Fibroblast of peridontal ligament (primary cell): Measurements from ENCODE around the gene FAM216B.
"Not testable (repeated sequence)": the region's sequence is repeated elsewhere in the genome, so short reads cannot be mapped to it uniquely, and the experiment has no call there.

Experiments used
- DNase-seq: peaks from one replicate; pipeline ENCODE4 v3.0.0-alpha.2; 2010; ENCODE audit errors: extremely low read depth

Gene FAM216B

GRCh38 chr13:42781352-42781751 is at the start of gene FAM216B:
TSS of gene FAM216B (plus strand) at chr13:42781584. CDS start at chr13:42784068, 2,484 bp downstream.
- DNase-seq, result no peak

DNA sequence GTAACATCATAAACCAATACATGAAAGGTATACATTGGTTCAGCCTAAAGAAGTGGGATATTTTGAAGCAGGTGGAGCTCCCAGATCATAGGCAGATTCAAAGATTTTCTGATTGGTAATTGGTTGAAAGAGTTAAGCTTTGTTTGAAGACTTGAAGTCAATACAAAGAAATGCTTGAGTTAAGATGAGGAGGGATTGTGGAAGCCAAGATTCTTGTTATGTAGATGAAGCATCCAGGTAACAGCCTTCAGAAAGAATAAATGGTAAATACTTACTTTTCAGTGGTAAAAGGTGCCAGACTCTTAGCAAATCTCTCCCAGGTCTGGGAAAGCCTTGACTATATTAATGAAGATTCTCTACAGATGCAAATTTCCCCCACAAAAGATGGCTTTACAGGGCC is 49.3 kb upstream of the FAM216B start:
- no peak for DNase-seq

- DNase-seq, result peak; percentile 54
Observed at GRCh38 chr13:42733046-42733445, 48.3 kb upstream of the FAM216B start.

DNA sequence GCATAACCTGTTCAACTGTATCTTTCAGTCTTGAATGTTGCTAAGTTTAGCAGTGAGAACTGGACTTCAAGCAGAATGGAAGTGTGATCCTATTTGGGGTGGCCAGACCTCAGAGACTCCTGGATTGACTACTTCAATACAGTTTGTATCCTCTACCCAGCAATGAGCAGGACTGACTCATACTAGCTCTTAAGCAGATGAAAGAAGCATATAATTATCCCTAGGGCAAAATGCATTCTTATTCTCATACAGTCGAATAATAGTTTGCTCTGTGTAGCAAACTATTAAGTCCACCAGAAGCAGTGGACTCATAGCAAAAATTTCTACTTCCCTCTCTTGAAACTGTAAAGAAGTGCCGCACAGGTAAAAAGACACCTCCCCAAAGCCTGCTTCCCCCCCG is 46.4 kb upstream of the FAM216B start:
- DNase-seq, result peak; percentile 49

DNA sequence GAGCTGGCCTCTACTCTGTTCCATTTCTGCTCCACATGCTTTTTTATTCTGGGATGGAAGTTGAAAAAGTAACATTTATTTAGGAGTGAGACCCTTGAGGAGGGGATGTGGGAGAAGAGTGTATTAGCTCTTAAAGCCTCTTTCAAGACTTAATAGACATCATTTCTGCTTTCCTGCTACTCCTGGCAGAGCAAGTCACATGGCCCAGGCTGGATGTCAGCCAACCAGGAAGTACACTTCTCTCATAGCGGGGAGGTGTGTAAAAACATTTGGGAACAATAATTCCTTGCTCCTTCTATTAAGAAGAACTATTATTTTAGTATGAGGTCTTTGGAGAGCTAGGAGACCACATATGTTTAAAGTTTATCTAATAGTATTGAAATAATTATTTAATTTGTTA is 40.6 kb upstream of the FAM216B start:
- DNase-seq, result no peak

DNA sequence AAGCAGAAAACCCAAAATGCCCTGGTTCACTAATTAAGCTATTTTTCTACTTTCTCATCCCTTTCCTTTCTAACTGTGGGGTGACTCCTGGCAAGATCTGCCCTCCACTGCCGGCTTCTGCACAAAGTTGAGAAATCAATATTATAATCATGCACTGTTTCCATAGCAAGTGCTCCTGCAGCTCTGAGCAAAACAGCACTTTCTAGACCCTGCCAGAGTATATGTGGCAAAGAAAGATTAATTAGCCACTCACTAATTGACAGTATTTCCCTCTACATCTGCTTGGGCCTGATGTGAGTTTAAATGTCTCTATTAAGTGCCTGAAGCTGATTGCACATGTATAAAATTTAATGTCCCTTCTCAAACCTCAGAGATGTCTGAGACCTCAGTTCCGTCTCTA is 39.5 kb upstream of the FAM216B start:
- no peak for DNase-seq

DNA sequence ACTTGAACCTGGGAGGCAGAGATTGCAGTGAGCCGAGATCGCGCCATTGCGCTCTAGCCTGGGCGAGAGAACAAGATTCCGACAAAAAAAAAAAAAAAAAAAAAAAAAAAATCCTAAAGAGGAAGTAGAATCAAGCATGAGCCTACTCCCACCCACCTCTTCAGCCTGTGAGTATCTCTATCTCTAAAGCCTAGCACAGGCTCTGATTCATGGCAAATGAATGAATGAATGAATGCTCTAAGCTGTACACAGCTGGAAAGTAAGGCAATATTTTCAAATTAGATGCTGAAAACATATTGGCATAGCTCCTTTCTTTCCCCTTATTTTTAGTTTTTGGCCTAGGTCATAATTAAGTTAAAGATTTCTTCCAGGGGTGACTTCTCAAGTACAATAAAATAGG is 35.7 kb upstream of the FAM216B start:
- no peak for DNase-seq

- no peak for DNase-seq
Observed at GRCh38 chr13:42746866-42747265, 34.5 kb upstream of the FAM216B start.

DNA sequence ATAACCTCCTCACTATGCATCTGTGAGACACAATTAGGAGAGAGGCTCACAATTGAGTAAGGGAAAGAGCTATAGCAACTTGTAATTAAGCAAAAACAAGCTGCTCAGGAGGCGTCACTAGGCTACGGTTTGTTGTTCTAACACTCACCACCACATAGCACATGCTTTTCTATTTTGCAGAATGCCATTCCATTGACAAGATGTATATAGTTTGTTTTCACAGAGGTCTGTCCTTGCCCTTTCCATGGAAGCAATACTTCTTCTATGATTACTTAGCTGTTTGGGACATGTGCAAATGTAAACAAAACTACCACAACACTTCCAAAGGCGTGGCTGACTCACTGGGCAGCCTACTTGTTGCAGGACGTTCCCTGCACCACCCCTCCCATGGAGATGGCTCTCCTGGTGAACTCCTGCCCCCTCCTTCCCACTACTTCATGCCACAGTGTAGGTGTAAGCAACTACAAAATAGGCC is 33.9 kb upstream of the FAM216B start:
- DNase-seq, result peak; percentile 99

GRCh38 chr13:42750794-42751193 is 30.6 kb upstream of the FAM216B start:
- DNase-seq, result no peak

- DNase-seq, result no peak
Observed at GRCh38 chr13:42751693-42752092, 29.7 kb upstream of the FAM216B start.

DNA sequence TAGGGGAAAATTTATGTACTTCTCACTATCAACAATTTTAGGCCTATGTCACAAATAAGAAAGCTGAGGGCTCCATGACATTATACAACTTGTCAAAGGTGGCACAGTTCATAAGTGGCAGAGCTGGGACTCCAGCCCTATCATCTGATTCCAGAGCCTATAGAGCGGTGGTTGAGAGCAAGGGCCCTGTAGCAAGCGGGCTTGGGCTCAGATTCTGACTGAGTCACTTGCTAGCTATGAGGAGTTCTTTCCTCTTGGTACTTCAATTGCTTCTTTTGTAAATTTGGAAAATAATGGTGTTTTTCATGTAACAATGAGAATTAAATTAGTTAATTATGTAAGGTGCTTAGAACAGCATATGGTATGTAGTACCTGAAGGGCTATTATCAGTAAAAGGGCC is 28.7 kb upstream of the FAM216B start:
- no peak for DNase-seq

GRCh38 chr13:42753697-42754096 is 27.7 kb upstream of the FAM216B start:
- no peak for DNase-seq

GRCh38 chr13:42754801-42755510 is 26.4 kb upstream of the FAM216B start:
- no peak for DNase-seq

GRCh38 chr13:42757678-42758420 is 23.5 kb upstream of the FAM216B start:
- DNase-seq, result no peak

- no peak for DNase-seq
Observed at GRCh38 chr13:42758515-42758914, 22.9 kb upstream of the FAM216B start.

GRCh38 chr13:42760951-42761350 is 20.4 kb upstream of the FAM216B start:
- DNase-seq, result peak; percentile 80

DNA sequence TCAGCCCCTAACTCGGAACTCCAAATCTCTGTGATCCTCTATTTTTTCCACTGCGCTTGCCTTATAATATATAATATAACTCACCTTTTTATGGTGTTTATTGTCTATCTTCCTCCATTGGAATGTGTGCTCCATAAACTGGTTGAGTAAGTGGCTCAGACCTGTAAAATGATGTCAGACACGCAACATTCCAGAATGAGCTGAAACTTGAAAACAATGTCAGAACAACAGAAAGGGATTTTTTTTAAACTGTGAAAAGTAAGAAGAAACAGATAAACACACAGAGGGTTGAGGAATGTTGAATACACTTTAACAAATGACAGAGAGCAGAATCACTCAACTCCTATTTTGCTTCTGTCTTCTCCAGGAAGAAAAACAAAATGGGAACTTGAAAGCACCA is 19.1 kb upstream of the FAM216B start:
- no peak for DNase-seq

DNA sequence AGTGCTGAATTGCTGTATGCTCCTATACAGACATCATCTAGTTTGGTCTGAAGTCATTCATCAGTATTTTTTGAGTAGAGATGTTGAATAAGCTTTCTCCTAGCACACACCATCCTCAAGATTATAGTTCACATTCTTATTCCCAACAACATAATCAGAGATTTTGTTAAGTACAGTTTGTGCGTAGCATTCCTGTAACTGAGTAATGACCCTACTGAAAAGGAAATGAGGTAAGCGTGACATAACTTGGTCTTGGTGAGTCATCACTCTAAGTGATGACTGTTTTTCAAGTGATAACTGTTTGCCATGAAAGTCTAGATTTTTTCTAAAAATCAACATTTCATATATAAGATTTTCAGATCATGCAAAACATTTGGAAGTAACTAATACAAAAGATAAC is 18.5 kb upstream of the FAM216B start:
- peak; percentile 86 for DNase-seq

GRCh38 chr13:42766016-42766415 is 15.4 kb upstream of the FAM216B start:
- DNase-seq, result no peak

- DNase-seq, result no peak
Observed at GRCh38 chr13:42769650-42770049, 11.7 kb upstream of the FAM216B start.

DNA sequence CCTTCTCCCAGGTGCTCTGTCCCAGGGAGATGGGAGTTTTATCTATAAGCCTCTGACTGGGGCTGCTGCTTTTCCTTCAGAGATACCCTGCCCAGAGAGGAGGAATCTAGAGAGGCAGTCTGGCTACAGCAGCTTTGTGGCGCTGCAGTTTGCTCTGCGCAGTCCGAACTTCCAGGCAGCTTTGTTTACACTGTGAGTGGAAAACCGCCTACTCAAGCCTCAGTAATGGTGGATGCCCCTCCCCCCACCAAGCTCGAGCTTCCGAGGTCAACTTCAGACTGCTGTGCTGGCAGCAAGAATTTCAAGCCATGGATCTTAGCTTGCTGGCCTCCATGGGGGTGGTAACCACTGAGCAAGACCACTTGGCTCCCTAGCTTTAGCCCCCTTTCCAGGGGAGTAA is 4.8 kb upstream of the FAM216B start:
- not testable (repeated sequence) for DNase-seq

DNA sequence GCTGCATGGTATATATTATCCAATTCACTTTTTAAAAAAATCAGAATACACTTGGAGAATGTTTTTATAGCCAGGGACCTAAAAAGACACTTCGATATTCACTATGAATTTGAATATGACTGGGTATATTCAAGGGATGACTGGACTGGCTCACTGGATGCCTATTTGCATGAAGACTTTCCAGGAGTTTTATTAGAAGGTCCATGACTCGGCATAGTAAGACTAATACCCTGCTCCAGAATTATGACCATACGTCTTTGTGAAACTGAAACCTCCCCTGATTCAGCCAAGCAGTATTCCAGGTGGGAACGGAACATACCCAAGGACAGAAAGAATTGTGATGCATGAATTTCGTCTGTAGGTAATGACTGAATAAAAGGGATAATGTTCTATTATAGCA is 3.9 kb upstream of the FAM216B start:
- DNase-seq, result no peak
